ENCODE results near the gene SORBS1. TPM values are rescaled to one million over a fixed set of nuclear protein-coding genes. Genes with fewer than 3 reads are reported as not detected.

The SORBS1 gene
- total and polyA plus RNA-seq, 2 donors (not counting 3 experiments of a cell fraction or from before 2014, with no cell fraction given), result 2.0 to 7.9 TPM

DNA sequence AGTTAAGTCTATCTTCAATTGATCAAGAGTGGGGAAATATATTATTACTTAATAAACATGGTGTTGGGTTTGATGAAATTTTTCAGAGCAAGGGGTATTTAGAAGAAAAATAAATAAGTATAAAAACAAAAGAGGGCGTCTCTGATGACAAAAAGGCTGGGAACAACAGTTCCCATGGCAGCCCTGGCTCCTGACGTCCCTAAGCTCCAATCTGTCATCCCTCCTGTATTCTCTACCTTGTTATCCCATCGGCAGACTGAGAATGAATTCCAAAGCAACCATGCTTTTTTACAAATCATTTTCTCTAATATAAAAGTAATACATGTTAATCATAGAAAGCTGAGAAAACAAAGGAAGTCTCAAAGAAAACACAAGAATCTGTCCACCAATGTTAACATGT, 55.5 kb downstream of the SORBS1 start:
- Histone ChIP-seq H2AFZ (ENCODE audit: low read depth, low read length) (no peak overlapping the region), H3K27me3 (ENCODE audit: control insufficient read depth in 2 of 2, insufficient read depth in 2 of 2, low read length in 2 of 2) (no peaks in the 10 kb centered on the region), H3K9me3 (replicated peaks; ENCODE audit: control insufficient read depth, insufficient read depth, low read length) (no peaks in the 10 kb centered on the region), H3K4me1 (ENCODE audit: control insufficient read depth, extremely low read depth, insufficient read depth, low read length) (peaks cover 23% of the 10 kb centered on the region), H3K79me2 (ENCODE audit: control insufficient read depth, insufficient read depth, low read length) (no peaks in the 10 kb centered on the region), H3K9me1 (replicated peaks; ENCODE audit: control insufficient read depth, extremely low read depth, insufficient read depth, low read length) (no peaks in the 10 kb centered on the region), H3K9ac (replicated peaks; ENCODE audit: extremely low read depth, insufficient read depth, low read length) (no peak overlapping the region), H3K36me3 (ENCODE audit: control insufficient read depth in 2 of 2, extremely low read depth in 1 of 2, insufficient read depth in 2 of 2, low read length in 2 of 2) (no peaks in the 10 kb centered on the region), H3K4me3 (replicated peaks in 1 of 3; ENCODE audit: insufficient read depth in 1 of 3, low read depth in 1 of 3, low read length in 3 of 3) (no peak overlapping the region), H4K20me1 (replicated peaks; ENCODE audit: control insufficient read depth, extremely low read depth, insufficient read depth, low read length) (no peaks in the 10 kb centered on the region), H3K27ac (ENCODE audit: insufficient read depth, low read depth, low read length) (no peak overlapping the region), H3K4me2 (ENCODE audit: insufficient read depth, low read length) (no peak overlapping the region)
- intact Hi-C loops (cut with micrococcal nuclease) (no loop called here), dilution Hi-C loops (cut with MboI; ENCODE audit: extremely low pct_ligation_motif_present, low sequenced_read_pairs) (no loop called here)
- FAIRE-seq (no peak), DNase-seq (ENCODE audit: low read depth, low spot score) (no peak)
- CTCF ChIA-PET, result interaction anchor here (1.4 to 1.7 kb wide), 4 partner anchors 10 to 58 kb away, joined by 3 to 4 read pairs (median 4); no protein-coding TSS in a partner anchor
- no peak for TF ChIP-seq POLR2AphosphoS5 (IDR thresholded peaks at IDR 0.05; ENCODE audit: insufficient read depth, low read depth, low read length)
- TF ChIP-seq, protein P1, sequence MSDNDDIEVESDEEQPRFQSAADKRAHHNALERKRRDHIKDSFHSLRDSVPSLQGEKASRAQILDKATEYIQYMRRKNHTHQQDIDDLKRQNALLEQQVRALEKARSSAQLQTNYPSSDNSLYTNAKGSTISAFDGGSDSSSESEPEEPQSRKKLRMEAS (IDR thresholded peaks at IDR 0.05; ENCODE audit: insufficient read depth, insufficient read length), result no peak
- no peak for TF ChIP-seq GATA2 (IDR thresholded peaks at IDR 0.05; ENCODE audit: insufficient read depth, insufficient read length, low read depth, low read length)
- no peak for TF ChIP-seq FOS (IDR thresholded peaks at IDR 0.05; ENCODE audit: borderline replicate concordance, insufficient read depth, low read length)
- no peak for TF ChIP-seq JUN (IDR thresholded peaks at IDR 0.05; ENCODE audit: borderline replicate concordance, insufficient read depth, insufficient read length, low read depth)
- TF ChIP-seq POLR2A (IDR thresholded peaks at IDR 0.05; ENCODE audit: low read depth, low read length), result no peak
- no peak for TF ChIP-seq MYC (IDR thresholded peaks at IDR 0.05; ENCODE audit: low read depth, low read length)
- TF ChIP-seq, protein P2, sequence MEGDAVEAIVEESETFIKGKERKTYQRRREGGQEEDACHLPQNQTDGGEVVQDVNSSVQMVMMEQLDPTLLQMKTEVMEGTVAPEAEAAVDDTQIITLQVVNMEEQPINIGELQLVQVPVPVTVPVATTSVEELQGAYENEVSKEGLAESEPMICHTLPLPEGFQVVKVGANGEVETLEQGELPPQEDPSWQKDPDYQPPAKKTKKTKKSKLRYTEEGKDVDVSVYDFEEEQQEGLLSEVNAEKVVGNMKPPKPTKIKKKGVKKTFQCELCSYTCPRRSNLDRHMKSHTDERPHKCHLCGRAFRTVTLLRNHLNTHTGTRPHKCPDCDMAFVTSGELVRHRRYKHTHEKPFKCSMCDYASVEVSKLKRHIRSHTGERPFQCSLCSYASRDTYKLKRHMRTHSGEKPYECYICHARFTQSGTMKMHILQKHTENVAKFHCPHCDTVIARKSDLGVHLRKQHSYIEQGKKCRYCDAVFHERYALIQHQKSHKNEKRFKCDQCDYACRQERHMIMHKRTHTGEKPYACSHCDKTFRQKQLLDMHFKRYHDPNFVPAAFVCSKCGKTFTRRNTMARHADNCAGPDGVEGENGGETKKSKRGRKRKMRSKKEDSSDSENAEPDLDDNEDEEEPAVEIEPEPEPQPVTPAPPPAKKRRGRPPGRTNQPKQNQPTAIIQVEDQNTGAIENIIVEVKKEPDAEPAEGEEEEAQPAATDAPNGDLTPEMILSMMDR (IDR thresholded peaks at IDR 0.05; ENCODE audit: extremely low read depth in 1 of 2, insufficient read depth in 1 of 2, low read depth in 1 of 2, low read length in 2 of 2), result no peak
- POLR2A ChIA-PET, result no interaction called here
- no TSS peak for BruUV-seq (replicated peaks)

Measured in endothelial cell of umbilical vein (primary cell).